ENCODE data around the gene C2orf72. TPM values are rescaled to one million over a fixed set of nuclear protein-coding genes. Genes with fewer than 3 reads are reported as not detected.

Gene C2orf72
- total RNA-seq, 1 experiment from 2014 or later = 2.6 TPM

DNA sequence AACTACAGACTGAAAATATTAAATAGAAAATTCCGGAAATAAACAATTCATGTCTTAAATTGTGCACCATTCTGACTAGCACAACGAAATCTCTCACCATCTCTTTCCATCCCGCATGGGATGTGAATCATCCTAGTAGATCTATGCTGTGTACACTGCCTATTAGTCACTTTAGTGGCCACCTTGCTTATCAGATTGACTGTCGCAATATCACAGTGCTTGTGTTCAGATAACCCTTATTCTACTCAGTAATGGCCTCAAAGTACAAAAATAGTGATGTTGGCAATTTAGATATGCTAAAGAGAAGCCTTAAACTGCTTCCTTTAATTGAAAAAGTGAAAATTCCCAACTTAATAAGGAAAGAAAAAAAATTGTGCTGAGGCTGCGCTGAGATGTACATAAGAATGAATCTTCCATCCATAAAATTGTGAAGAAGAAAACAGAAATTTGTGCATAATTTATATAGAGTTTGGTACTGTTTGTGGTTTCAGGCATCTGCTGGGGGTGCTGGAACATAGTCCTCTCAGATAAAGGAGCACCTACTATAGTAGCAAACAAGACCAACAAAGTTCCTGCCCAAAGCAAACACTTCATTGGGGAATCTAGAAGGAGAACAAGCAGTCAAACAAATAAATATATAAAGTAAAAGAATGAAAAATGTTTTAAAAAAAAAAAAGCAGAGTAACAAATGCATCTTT is 31.4 kb downstream of the C2orf72 start:
- DNase-seq (ENCODE audit: low spot score) = peak; percentile 85

DNA sequence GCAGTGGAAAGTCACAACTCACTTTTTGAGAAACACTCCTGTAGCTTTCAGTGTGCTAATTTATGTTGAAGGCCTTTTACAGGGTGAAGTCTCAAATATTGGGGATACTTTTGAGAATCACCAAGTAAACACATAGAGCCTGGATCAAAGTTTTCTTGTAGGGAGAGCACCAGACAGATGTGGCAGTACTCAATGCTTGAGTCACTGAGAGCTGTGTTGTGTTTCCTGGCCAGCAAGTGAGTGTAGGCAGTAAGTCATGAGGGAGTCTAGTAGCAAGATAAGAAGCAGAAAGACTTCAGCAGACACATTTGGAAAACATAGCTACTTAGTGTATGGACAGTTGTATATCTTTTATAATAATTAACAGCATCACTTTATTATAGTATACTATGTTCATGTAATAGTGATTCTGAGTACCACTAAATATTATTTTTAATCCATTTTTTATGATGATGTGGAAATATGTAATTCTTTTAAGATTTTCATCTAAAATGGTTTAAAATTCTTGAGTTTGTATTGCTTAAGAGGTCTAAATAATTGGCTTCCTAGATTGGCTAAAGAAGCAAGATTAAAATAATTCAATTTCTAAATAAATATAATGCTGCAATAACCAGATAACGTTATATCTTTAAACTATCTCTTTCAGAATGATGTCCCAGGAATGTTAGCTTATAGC is 32.2 kb downstream of the C2orf72 start:
- DNase-seq (ENCODE audit: low spot score) = peak; percentile 47

DNA sequence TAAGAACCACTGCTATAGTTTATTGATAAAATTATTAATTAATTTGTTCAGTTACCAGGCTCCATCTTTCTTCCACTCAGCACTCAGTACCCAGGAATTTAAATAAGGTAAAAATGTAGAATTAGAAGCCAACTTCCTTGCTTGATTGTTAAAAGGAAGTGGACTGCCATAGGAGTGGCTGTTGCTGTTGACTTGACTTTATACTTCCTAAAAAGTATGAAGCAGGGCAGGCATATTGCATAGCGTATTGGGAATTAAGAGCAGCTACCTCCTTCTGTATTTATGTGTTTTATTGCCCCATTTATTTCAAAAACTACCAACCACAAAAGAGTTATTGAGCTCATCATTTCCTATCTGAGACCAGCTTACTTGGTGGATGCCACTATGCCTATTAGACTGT is 47.2 kb downstream of the C2orf72 start:
- no peak for DNase-seq (ENCODE audit: low spot score)

DNA sequence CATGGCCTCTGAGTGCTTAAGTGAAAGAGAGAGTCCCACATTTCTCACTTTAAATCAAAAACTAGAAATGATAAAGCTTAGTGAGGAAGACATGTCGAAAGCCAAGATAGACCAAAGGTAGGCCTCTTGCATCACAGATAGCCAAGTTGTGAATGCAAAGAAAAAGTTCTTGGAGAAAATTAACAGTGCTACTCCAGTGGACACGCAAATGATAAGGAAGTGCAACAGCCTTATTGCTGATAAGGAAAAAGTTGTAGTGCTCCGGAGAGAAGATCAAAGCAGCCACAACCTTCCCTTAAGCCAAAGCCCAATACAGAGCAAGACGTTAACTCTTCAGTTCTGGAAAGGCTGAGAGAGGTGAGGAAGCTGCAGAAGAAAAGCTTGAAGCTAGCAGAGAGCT is 51.4 kb downstream of the C2orf72 start:
- DNase-seq (ENCODE audit: low spot score) = no peak

DNA sequence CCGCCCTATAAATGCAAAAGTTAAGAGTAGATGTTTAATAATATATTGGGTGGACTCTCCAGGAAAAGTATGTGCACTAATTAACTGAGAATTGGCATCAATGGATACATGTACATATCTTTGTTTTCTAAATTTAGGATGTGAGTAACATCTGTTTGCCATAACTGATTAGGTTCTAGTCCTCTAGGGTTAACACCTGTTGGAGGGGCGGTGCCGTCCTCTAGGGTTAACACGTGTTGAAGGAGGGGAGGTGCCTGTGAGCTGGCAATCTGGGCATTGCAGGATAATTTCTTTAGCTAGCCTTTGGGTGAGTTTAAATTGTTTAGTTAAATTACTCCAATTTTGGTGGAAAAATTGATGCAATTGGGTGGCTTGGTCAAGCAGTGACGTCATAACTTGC is 56.6 kb downstream of the C2orf72 start:
- DNase-seq (ENCODE audit: low spot score) = no peak

DNA sequence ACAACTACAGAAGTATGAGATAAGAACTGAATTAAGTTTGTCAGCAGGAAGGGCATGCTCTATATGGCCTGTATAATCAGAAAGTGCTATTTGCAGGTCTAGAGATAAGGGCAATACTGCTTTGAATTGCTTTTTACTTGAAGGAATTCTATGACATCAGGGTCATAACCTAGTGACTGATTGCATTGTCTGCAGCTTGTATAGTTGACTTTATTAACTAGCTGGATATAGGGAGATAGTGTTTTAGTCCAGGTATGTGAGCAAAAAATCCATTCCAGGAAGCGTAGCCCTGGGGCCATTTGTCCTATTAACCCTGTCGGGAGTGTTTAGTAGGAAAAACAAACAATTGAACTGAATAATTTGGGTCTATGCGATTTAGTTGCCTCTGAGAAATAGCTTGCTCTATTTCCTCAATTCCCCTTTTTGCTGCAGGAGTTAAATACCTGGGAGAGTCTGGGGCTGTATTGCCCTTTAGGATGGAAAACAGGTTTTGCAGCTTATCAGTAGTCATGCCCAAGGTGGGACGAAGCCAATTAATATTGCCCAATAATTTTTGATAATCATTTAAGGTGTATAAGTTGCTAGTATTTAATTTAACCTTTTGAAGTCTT is 57.5 kb downstream of the C2orf72 start:
- no peak for DNase-seq (ENCODE audit: low spot score)

Other genes starting within 250 kb of the C2orf72 start
- 52.0 and 53.4 TPM in 2 replicates for gene ITM2C, start 172.6 kb upstream of the C2orf72 start, total RNA-seq (2014; rRNA removed; shearing (Covaris generic))
- 0.24 TPM in 1 of 2 replicates, not detected in the other for gene GPR55, start 112.3 kb upstream of the C2orf72 start, total RNA-seq (2014; rRNA removed; shearing (Covaris generic))
- gene SPATA3, start 41.4 kb upstream of the C2orf72 start, total RNA-seq (2014; rRNA removed; shearing (Covaris generic)) = not detected in 2 replicates
- 206 and 259 TPM in 2 replicates for gene PSMD1, start 19.3 kb downstream of the C2orf72 start, total RNA-seq (2014; rRNA removed; shearing (Covaris generic))
- 0.07 TPM in 1 of 2 replicates, not detected in the other for gene HTR2B, start 87.5 kb downstream of the C2orf72 start, total RNA-seq (2014; rRNA removed; shearing (Covaris generic))
- gene ARMC9, start 161.1 kb downstream of the C2orf72 start, total RNA-seq (2014; rRNA removed; shearing (Covaris generic)) = 56.5 and 69.8 TPM in 2 replicates

Data from A172 (cell line).